ENCODE measurements around the gene NANOS3. TPM values are rescaled to one million over a fixed set of nuclear protein-coding genes. Genes with fewer than 3 reads are reported as not detected.

Gene NANOS3
- total and polyA plus RNA-seq, 2 of the 13 experiments (the other 11 are each of a cell fraction or from before 2014, with no cell fraction given), result 0.21 TPM; not detected in 1

DNA sequence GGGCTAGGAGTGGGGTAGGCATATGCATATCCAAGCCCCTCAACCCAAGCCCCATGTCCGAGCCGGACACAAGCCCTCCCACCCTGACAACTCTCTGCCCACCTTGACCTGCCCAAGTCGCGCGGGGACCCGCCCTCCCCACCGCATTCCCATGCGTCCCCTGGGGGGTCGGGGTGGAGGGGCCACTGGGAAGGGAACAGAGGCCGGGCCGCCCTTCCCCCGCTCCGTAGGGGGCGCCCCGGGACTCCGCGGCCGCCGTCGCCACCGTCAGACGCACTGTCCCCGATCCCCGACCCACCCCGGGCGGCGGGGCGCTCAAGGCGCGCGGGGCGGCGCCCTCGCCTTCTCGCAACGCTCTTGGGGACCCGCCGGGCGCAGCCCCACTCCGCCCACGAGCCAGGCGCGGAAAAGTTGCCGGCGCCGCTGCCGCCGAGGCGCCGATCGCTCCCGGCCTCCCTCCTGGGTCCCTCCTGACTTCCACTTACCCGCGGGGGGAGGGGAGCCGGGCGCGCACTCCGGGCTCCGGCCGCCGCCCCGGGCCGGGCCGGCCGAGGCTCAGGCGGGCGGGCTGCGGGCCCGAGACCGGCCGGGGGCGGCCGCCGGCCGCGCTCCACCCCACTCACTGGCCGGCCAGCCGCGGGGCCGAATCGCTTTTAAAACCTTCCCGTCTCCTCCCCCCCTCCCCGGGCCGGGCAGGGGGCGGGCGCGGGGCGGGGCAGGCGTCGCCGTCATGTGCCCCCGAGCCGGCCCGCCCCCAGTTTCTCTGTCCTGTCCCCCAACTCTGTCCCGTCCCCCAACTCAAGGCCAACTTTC, 34.4 kb upstream of the NANOS3 start (continued):
- TF ChIP-seq, protein P1, sequence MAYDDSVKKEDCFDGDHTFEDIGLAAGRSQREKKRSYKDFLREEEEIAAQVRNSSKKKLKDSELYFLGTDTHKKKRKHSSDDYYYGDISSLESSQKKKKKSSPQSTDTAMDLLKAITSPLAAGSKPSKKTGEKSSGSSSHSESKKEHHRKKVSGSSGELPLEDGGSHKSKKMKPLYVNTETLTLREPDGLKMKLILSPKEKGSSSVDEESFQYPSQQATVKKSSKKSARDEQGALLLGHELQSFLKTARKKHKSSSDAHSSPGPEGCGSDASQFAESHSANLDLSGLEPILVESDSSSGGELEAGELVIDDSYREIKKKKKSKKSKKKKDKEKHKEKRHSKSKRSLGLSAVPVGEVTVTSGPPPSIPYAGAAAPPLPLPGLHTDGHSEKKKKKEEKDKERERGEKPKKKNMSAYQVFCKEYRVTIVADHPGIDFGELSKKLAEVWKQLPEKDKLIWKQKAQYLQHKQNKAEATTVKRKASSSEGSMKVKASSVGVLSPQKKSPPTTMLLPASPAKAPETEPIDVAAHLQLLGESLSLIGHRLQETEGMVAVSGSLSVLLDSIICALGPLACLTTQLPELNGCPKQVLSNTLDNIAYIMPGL (CRISPR knock-in tag; IDR thresholded peaks at IDR 0.05; ENCODE audit: borderline replicate concordance in 1 of 2, low read depth in 1 of 2), result peak; percentile 84
- TF ChIP-seq SIN3A (IDR thresholded peaks at IDR 0.05; ENCODE audit: borderline replicate concordance, low read depth, low read length), result peak; percentile 35; the same call in 1 of the 2 replicates
- TF ChIP-seq NKX3-1 (CRISPR knock-in tag; IDR thresholded peaks at IDR 0.05), result peak; percentile 30; the same call in 1 of the 2 replicates
- TF ChIP-seq TEAD3 (CRISPR knock-in tag; optimal IDR thresholded peaks at IDR 0.05; ENCODE audit: borderline replicate concordance), result peak; percentile 22
- TF ChIP-seq YY1 (IDR thresholded peaks at IDR 0.05; ENCODE audit: insufficient read depth, insufficient replicate concordance, low read depth, low read length), result peak; percentile 51
- 0 out of 2 replicates have a peak, but pooled peaks have one; percentile 50 for TF ChIP-seq RAD21 (CRISPR knock-in tag; IDR thresholded peaks at IDR 0.05)
- 0 out of 2 replicates have a peak, but pooled peaks have one; percentile 32 for TF ChIP-seq KLF12 (CRISPR knock-in tag; IDR thresholded peaks at IDR 0.05; ENCODE audit: borderline replicate concordance)
- TF ChIP-seq HDAC6 (IDR thresholded peaks at IDR 0.05; ENCODE audit: low read depth, low read length), result no peak
- TF ChIP-seq MAZ (IDR thresholded peaks at IDR 0.05; ENCODE audit: borderline replicate concordance, low read depth, low read length), result 0 out of 2 replicates have a peak, but pooled peaks have one; percentile 35
- no peak for TF ChIP-seq MAZ (CRISPR knock-in tag; IDR thresholded peaks at IDR 0.05; ENCODE audit: low read depth)
- peak; percentile 52; the same call in 1 of the 2 replicates for TF ChIP-seq SAP130 (CRISPR knock-in tag; IDR thresholded peaks at IDR 0.05; ENCODE audit: low read depth)
- TF ChIP-seq, protein P2, sequence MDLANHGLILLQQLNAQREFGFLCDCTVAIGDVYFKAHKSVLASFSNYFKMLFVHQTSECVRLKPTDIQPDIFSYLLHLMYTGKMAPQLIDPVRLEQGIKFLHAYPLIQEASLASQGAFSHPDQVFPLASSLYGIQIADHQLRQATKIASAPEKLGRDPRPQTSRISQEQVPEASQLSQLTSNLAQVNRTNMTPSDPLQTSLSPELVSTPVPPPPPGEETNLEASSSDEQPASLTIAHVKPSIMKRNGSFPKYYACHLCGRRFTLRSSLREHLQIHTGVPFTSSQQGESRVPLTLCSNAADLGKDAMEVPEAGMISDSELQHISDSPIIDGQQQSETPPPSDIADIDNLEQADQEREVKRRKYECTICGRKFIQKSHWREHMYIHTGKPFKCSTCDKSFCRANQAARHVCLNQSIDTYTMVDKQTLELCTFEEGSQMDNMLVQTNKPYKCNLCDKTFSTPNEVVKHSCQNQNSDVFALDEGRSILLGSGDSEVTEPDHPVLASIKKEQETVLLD (CRISPR knock-in tag; IDR thresholded peaks at IDR 0.05; ENCODE audit: low read depth), result 0 out of 2 replicates have a peak, but pooled peaks have one; percentile 23
- TF ChIP-seq ZNF331 (CRISPR knock-in tag; IDR thresholded peaks at IDR 0.05), result no peak
- TF ChIP-seq, protein P3, sequence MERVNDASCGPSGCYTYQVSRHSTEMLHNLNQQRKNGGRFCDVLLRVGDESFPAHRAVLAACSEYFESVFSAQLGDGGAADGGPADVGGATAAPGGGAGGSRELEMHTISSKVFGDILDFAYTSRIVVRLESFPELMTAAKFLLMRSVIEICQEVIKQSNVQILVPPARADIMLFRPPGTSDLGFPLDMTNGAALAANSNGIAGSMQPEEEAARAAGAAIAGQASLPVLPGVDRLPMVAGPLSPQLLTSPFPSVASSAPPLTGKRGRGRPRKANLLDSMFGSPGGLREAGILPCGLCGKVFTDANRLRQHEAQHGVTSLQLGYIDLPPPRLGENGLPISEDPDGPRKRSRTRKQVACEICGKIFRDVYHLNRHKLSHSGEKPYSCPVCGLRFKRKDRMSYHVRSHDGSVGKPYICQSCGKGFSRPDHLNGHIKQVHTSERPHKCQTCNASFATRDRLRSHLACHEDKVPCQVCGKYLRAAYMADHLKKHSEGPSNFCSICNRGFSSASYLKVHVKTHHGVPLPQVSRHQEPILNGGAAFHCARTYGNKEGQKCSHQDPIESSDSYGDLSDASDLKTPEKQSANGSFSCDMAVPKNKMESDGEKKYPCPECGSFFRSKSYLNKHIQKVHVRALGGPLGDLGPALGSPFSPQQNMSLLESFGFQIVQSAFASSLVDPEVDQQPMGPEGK (CRISPR knock-in tag; IDR thresholded peaks at IDR 0.05), result peak; percentile 90
- TF ChIP-seq STAG1 (CRISPR knock-in tag; IDR thresholded peaks at IDR 0.05), result peak; percentile 36; the same call in 1 of the 2 replicates
- TF ChIP-seq, protein P4, sequence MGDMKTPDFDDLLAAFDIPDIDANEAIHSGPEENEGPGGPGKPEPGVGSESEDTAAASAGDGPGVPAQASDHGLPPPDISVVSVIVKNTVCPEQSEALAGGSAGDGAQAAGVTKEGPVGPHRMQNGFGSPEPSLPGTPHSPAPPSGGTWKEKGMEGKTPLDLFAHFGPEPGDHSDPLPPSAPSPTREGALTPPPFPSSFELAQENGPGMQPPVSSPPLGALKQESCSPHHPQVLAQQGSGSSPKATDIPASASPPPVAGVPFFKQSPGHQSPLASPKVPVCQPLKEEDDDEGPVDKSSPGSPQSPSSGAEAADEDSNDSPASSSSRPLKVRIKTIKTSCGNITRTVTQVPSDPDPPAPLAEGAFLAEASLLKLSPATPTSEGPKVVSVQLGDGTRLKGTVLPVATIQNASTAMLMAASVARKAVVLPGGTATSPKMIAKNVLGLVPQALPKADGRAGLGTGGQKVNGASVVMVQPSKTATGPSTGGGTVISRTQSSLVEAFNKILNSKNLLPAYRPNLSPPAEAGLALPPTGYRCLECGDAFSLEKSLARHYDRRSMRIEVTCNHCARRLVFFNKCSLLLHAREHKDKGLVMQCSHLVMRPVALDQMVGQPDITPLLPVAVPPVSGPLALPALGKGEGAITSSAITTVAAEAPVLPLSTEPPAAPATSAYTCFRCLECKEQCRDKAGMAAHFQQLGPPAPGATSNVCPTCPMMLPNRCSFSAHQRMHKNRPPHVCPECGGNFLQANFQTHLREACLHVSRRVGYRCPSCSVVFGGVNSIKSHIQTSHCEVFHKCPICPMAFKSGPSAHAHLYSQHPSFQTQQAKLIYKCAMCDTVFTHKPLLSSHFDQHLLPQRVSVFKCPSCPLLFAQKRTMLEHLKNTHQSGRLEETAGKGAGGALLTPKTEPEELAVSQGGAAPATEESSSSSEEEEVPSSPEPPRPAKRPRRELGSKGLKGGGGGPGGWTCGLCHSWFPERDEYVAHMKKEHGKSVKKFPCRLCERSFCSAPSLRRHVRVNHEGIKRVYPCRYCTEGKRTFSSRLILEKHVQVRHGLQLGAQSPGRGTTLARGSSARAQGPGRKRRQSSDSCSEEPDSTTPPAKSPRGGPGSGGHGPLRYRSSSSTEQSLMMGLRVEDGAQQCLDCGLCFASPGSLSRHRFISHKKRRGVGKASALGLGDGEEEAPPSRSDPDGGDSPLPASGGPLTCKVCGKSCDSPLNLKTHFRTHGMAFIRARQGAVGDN (CRISPR knock-in tag; IDR thresholded peaks at IDR 0.05), result peak; percentile 19
- TF ChIP-seq HDAC2 (CRISPR knock-in tag; IDR thresholded peaks at IDR 0.05), result 0 out of 2 replicates have a peak, but pooled peaks have one; percentile 27
- TF ChIP-seq SP5 (CRISPR knock-in tag; IDR thresholded peaks at IDR 0.05; ENCODE audit: borderline replicate concordance, low read depth), result peak; percentile 42; the same call in 1 of the 2 replicates
- peak in 1 of 2 experiments; percentile 43; a peak in 2 of 4 replicates for TF ChIP-seq POLR2A (IDR thresholded peaks at IDR 0.05; ENCODE audit: insufficient read depth in 1 of 2, low read depth in 2 of 2, low read length in 2 of 2)

Measured in HepG2 (cell line).